Brain microvascular endothelial cell (primary cell): ENCODE data around the gene ORC1.
A peak's percentile ranks its signal among the peaks of the same experiment; 100 is the strongest.

Experiments used
- DNase-seq: peaks from one replicate; pipeline ENCODE4 v3.0.0-alpha.2; 2020
- H3K27ac ChIP-seq: fragments of 250-450 bp; sonication (Bioruptor Pico); 2 replicates; pipeline ENCODE4 v1.5.1; 2020; ENCODE audit warnings: mild to moderate bottlenecking, moderate library complexity
- H3K27me3 ChIP-seq: fragments of 250-450 bp; sonication (Bioruptor Pico); replicated peaks from 2 replicates; pipeline ENCODE4 v1.5.1; 2020; ENCODE audit warnings: mild to moderate bottlenecking
- H3K36me3 ChIP-seq: fragments of 250-450 bp; sonication (Bioruptor Pico); replicated peaks from 2 replicates; pipeline ENCODE4 v1.5.1; 2020; ENCODE audit warnings: mild to moderate bottlenecking
- H3K4me3 ChIP-seq: 2 replicates; pipeline ENCODE4 v1.5.1; 2011; ENCODE audit warnings: low read depth, mild to moderate bottlenecking, control low read depth, low read length, moderate library complexity
- CTCF ChIP-seq: IDR thresholded peaks from 2 replicates; pipeline ENCODE4 v1.5.1; 2011; ENCODE audit warnings: low read depth, mild to moderate bottlenecking, moderate library complexity, low read length, control low read depth, inconsistent platforms; ENCODE audit errors: missing control alignments
- in situ Hi-C: cut with HindIII; loops from 2 replicates; pipeline ENCODE4 v1.10.0; 2017; ENCODE audit warnings: low sequenced_read_pairs, low pct_ligation_motif_present

Gene ORC1

GRCh38 chr1:52365746-52366516, 38.3 kb downstream of the ORC1 start, which contains the start of gene CC2D1B:
Gene CC2D1B (minus strand): TSS chr1:52366205. CDS start chr1:52364620, 1,585 bp downstream.
- DNase-seq, result peak; percentile 97
- Histone ChIP-seq H3K36me3 (peaks cover 20% of the 10 kb centered on the region), H3K4me3 (peak within 1 kb of the TSS; percentile 89), H3K27me3 (no peaks in the 10 kb centered on the region), H3K27ac (peak within 1 kb of the TSS; percentile 75)
- no peak for TF ChIP-seq CTCF
- in situ Hi-C loops, result no loop called here

DNA sequence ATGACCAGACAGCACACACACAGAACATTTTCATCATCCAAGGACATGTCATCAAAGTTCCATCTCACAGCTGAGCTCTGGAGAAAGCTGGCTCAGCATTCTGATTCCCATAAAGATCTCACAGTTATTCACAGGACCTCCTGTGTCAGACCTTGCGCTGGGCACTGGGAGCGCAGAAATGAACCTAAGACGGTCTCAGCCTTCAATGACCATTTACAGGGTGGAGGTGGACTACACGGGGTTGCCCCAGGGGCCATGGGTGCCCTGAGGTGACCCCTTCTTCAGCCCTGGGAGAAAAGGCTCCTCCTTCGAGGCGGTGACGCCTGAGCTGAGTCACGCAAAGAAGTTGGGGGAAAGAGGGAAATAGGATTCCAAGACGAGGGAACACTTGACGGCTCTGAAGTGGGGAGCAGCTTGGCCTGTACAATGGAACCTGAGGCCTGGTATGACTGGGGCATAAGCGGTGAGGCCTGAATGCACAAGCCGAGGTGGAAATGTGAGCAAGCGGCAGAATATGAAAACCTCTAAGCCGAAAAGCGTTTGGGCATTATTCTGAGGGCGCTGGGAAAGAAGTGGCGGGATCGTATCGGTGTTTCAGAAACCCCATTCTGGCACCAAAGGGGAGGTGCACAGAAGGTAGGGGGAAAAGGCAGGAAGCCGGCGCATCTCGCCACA, 39.0 kb downstream of the ORC1 start:
- Histone ChIP-seq H3K36me3 (peaks cover 27% of the 10 kb centered on the region), H3K27ac (peak overlapping the region; percentile 75), H3K27me3 (no peaks in the 10 kb centered on the region), H3K4me3 (peak overlapping the region; percentile 89)
- no peak for TF ChIP-seq CTCF
- peak; percentile 48 for DNase-seq
- in situ Hi-C loops, result no loop called here

DNA sequence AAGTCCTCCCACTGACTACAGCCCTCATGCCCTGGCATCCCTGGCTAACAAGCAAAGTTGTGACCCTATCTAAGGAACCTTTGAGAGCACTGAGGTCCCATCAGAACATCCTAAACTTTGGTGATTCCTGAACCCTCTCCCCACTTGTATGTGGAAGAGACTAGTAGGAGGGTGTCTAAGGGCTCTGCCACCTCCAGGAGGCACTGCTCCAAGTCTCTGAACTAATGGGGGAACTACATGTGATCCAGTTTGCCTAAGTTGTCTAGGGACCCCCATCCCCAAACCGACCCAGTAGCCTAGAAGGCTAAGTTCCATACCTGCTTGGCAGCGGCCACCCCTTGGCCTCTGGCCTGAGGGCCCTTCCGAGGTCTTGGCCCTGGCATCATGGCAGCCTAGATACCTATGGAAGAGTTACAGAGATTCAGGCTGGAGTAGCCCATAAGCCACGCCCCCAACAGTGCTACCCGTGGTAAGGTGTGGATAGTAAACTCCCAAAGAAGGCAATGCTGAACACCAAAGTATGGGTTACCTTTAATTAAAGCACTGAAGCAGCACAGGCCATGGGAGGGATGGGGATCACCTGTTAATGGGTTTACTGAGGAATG, 39.9 kb downstream of the ORC1 start:
- DNase-seq, result no peak
- in situ Hi-C loops, result no loop called here
- peak overlapping the region; percentile 75 for H3K27ac ChIP-seq
- TF ChIP-seq CTCF, result peak; percentile 12
- peak overlapping the region; percentile 89 for H3K4me3 ChIP-seq
- peaks cover 36% of the 10 kb centered on the region for H3K36me3 ChIP-seq
- no peaks in the 10 kb centered on the region for H3K27me3 ChIP-seq

DNA sequence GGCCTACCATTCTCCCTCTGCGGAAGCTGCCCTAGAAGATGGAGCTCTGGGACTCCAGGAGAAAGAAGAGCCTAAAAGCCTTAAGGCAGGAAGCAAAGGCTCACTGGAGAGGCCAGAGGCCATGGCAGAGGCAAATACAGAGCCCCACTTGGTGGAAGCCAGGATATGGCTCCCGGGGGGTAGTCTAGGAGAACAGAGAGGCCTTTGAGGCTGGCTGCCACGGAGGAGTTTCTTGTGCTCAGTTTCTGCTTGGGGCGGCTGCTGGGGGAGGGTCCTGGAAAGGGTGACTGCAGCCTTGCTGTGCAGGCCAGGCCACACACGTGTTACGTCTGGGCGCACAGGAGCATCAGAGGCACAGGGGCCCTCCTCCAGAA, 43.6 kb downstream of the ORC1 start:
- H3K27ac ChIP-seq, result no peak overlapping the region
- DNase-seq, result no peak
- H3K36me3 ChIP-seq, result peaks cover 73% of the 10 kb centered on the region
- no peak for TF ChIP-seq CTCF
- no peaks in the 10 kb centered on the region for H3K27me3 ChIP-seq
- in situ Hi-C loops, result no loop called here
- H3K4me3 ChIP-seq, result no peak overlapping the region

DNA sequence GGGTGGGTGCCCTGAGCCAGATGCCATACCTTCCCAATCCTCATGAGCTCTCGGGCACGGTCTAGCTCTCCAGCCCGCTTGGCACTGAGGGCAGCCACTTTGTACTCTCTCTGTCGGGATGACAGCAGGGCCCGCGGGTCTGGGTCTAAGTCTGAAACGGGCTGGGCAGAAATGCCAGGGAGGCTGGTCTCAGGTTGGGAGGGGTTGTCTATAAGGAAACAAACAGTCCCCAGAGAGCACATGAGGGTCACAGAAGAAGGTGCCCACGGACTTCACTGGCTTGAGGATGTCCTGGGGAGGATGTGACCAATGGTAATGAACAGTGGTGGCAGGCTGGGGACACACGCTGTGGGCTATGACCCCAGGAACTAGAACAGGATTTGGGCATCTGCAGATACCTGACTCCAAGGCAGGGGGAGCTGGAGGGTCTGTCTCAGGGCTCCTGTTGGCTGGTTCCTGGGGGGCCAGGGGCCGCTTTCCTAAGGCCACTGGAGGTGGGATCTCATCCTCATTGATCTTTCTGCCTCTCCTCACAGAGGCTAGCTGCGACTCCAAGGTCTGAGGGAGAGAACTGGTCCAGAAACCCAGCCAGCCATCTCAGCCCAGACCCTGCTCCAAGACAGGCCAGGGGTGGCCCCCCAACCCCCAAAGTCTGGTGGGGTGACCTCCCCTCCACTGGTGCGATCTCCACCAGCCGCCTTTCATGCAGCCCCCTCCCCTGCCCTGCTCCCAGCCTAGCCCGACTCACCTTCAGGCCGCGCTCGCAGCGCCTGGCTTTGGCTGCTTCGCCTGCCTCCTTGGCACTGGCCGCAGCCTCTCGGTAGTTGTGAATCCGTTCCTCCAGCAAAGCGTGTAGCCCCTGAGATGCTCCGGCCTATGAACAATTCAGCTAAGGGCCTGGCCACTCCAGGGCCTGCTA, 44.3 kb downstream of the ORC1 start:
- Histone ChIP-seq H3K27ac (no peak overlapping the region), H3K4me3 (no peak overlapping the region), H3K27me3 (no peaks in the 10 kb centered on the region), H3K36me3 (peaks cover 80% of the 10 kb centered on the region)
- no peak for DNase-seq
- in situ Hi-C loops, result no loop called here
- peak; percentile 17 for TF ChIP-seq CTCF
